COLO668 (cell line): Measurements from ENCODE around the gene SWI5.

Source experiments
- DNase-seq: peaks from one replicate; lab custom pipeline; 2025; ENCODE audit not compliant: unreplicated experiment; lab: John Stamatoyannopoulos, UW

Gene SWI5

GRCh38 chr9:128251732-128252100 is 24.4 kb upstream of the SWI5 start:
- no peak for DNase-seq

GRCh38 chr9:128252317-128253139 is 23.5 kb upstream of the SWI5 start:
- no peak for DNase-seq

- DNase-seq, result no peak
These were observed 22.7 kb upstream of the SWI5 start for GRCh38 chr9:128253140-128253990.

- no peak for DNase-seq
These were observed 22.1 kb upstream of the SWI5 start for GRCh38 chr9:128253991-128254346.

GRCh38 chr9:128254362-128254761 is 21.7 kb upstream of the SWI5 start:
- DNase-seq, result no peak

- DNase-seq, result peak; percentile 71
These were observed 21.0 kb upstream of the SWI5 start for GRCh38 chr9:128254855-128255759.

- DNase-seq, result no peak
These were observed 18.8 kb upstream of the SWI5 start for GRCh38 chr9:128257086-128257825.

- no peak for DNase-seq
These were observed 18.2 kb upstream of the SWI5 start for GRCh38 chr9:128257907-128258306.

- no peak for DNase-seq
These were observed 17.8 kb upstream of the SWI5 start for GRCh38 chr9:128258326-128258725.

GRCh38 chr9:128259156-128259555 is 16.9 kb upstream of the SWI5 start:
- DNase-seq, result no peak

- no peak for DNase-seq
These were observed 15.7 kb upstream of the SWI5 start for GRCh38 chr9:128260340-128260739.

- no peak for DNase-seq
These were observed 13.4 kb upstream of the SWI5 start for GRCh38 chr9:128262687-128263086.

GRCh38 chr9:128265348-128265847 is 10.7 kb upstream of the SWI5 start:
- no peak for DNase-seq

GRCh38 chr9:128266868-128267590 is 9.0 kb upstream of the SWI5 start:
- DNase-seq, result no peak

GRCh38 chr9:128271112-128271511 is 5.0 kb upstream of the SWI5 start:
- no peak for DNase-seq

- no peak for DNase-seq
These were observed 4.6 kb upstream of the SWI5 start for GRCh38 chr9:128271512-128271911.

- no peak for DNase-seq
These were observed 1.8 kb upstream of the SWI5 start for GRCh38 chr9:128274245-128274644.

- DNase-seq, result peak; percentile 15
These were observed 673 bp upstream of the SWI5 start, which contains the start of gene GOLGA2 for GRCh38 chr9:128275198-128276007. Gene GOLGA2 (minus strand): TSS chr9:128276007. CDS start chr9:128275976, 31 bp downstream.
